Frontal cortex (tissue), 4 donors: ENCODE data around the gene MGAT4C. TPM values are rescaled to one million over a fixed set of nuclear protein-coding genes. Genes with fewer than 3 reads are reported as not detected.
A peak's percentile ranks its signal among the peaks of the same experiment; 100 is the strongest.

Experiments
- DNase-seq, 2 donors: peaks; one replicate each; pipeline ENCODE4 v3.0.0; 2012; ENCODE audit warnings: low spot score in 2 of 2
- FAIRE-seq: peaks from 2 replicates; lab custom pipeline; 2012; peaks lifted over from hg19 to GRCh38; lab: Jason Lieb, UNC
- total RNA-seq: library from RNA; depleted of rRNA; stranded (reverse); fragments of >200 nt; gene quantifications from one replicate; pipeline ENCODE4 v1.2.3, GENCODE V29; 2014
- donor health status: control.
- donor health status: control.
- donor health status: control.

MGAT4C gene
- total RNA-seq, 1 donor from 2014 or later = 72.2 TPM

DNA sequence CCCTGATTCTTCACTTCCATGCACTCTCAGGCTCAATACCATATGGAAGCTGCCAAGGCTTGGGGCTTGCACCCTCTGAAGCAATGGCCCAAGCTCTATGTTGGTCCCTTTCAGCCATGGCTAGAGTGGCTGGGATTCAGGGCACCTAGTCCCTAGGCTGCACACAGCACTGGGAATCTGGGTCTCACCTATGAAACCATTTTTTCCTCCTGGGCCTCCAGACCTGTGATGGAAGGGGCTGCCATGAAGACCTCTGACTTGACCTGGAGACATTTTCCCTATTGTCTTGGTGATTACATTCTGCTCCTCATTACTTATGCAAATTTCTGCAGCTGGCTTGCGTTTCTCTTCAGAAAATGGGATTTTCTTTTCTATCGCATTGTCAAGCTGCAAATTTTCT, 258.1 kb downstream of the MGAT4C start:
- FAIRE-seq (no peak), DNase-seq (no peak)

DNA sequence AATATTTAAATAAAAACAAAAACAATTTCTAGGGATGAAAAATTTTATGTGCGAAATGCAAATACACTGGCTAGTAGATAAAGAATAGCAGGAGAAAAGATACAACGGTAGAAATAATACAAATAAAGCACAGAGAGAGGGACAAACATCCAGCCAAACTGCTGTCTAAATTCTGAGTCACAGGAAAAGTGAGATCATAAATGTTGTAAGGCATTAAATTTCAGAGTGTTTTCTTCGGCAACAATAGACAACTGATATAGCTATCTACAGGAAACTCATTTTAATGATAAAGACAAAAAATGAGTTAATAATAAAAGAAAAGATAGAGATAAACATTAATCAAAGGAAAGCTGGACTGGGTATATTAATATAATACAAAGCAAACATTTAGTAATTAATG, 259.9 kb downstream of the MGAT4C start:
- FAIRE-seq = no peak
- DNase-seq = no peak

DNA sequence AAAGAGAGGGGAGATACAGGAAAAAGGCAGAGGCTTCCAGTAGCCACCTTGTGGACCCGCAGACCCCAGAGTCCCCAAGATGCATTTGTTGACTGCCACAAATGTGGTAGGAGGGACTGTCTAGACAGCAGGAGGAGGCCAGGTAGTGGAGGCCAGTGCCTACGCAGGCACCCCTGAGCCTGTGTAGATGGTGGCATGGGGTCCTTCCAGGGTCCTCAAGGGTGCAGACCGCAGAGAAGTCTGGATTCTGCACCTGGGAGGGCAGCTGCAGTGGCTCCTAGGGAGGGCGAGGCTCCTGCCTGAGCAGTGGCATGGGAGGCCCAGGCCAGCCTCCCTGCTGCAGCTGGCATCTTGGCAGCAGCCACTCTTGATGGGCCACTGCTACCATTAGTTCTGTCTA, 262.4 kb downstream of the MGAT4C start:
- FAIRE-seq = no peak
- no peak for DNase-seq

DNA sequence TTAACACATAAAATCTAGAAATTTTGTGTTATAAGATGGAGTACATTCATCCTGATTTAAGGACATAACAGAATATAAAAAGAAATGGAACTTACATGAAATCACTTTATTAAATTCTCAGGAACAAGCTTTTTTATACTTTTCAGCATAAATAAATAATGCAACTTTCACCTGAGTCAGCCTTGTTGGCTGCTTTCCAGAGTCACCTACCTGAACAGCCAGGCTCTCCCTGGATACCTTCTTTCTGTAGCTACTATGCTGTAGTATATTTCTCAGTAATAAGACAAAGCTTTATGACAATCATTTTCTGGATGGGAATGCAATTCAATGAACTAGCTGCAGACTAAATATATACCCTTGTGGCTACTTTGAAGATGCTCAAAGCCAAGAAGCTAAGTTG, 270.2 kb downstream of the MGAT4C start:
- FAIRE-seq (no peak), DNase-seq (no peak)

DNA sequence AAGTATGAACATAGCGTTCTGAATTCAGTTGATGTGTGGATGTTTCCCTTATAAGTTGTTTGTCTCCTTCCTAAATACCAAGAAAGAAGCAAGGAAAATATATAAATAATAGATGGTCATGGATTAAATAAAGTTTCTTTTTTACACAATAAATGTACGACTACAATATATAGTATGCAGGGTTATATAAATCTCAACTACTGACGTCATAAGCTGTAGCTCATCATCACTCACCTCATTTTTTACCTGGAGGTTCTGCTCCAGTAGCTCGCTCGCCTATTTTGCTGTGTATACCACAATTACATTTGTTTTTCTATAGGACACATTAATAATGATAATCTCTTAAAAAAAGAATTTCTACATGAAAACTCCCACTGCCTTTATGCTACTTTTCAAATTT, 272.6 kb downstream of the MGAT4C start:
- DNase-seq (no peak), FAIRE-seq (no peak)

DNA sequence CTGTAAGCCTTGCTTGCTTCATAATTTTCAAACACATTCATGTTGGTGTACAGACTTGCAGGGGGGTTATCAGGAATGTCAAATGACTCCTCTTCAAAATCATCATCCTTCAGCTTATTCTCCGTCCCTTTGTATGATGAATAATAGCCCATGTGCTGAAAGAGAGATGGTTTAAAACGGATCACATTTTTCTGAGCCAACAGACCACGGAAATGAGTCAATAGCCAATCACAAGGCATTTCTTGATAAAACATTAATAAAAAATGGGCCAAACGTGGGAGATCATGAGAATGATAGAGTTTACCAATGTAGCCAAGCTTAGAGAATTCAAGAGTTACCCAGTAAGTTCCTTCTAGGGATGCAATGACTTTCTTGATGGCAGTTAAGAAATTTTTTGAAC, 276.6 kb downstream of the MGAT4C start:
- DNase-seq (no peak), FAIRE-seq (no peak)

DNA sequence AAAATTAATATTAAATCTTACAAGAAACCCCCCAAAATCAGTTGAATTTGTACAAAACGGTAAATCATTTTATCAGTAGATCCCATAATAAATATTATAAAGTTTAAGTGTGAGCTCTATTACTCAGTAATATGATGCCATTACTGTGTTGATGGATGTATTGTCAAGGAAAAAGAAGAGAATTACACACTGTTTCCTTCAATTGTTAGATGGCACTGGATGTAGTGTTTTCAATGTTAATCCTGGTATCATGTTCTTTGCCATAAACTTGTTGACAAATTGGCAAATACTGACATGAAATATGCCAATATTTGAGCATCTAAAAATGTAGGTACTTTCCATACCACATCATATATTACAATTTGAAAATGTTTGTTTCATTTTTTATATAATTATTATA, 280.5 kb downstream of the MGAT4C start:
- DNase-seq = no peak
- no peak for FAIRE-seq

DNA sequence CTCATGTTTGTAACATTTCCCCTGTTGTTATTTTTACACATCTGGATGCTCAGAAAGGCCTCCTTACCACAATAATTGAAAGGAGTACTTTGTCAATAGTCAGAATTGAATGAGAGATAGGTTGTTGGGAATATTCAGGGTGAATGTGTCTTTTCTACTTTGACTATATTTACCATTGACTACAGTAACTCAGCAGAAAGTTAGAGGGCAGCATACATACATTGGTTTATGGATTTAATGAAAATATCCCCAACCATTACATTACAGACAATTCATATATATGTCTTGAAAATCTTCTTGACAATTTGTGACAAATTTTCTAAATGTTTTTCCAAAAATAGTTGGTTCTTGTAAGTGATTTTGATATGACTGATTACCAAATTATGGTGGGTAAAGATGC, 284.4 kb downstream of the MGAT4C start:
- DNase-seq (no peak), FAIRE-seq (no peak)

DNA sequence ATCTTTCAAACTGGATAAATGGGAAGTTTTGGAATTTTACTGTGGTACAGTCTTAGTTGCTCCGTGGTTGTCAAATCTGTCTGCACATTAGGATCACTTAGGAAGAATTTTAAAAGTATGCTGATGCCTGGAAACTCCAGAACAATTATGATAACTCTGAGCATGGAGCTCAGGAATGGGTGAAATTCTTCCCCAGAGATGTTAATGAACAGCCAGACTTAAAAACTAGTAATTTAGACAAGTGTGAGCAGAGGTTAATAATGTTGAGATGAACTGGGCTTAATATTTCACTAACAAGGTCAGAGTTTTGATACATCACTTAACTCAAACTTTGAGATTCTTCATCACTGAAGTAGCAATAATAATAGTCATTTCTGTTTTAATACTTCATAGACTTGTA, 287.6 kb downstream of the MGAT4C start:
- DNase-seq = no peak
- FAIRE-seq = no peak

DNA sequence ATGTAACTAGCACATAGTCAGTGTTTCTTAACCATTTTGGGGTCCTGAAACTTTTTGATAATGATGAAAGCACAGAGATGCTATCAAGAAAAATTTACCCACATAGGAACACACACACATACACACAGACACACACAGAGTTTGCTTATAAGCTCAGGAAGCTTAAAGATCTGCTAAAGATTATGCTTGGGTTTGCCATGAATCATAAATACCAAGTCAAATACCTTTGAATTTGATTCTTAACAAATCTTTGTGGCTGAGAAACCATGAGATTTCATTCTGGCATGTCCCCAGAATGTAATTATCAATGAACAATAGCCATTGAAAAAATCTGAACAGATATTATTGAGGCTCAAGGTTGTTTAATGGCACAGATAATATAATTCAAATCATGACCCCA, 292.9 kb downstream of the MGAT4C start:
- DNase-seq (no peak), FAIRE-seq (no peak)

DNA sequence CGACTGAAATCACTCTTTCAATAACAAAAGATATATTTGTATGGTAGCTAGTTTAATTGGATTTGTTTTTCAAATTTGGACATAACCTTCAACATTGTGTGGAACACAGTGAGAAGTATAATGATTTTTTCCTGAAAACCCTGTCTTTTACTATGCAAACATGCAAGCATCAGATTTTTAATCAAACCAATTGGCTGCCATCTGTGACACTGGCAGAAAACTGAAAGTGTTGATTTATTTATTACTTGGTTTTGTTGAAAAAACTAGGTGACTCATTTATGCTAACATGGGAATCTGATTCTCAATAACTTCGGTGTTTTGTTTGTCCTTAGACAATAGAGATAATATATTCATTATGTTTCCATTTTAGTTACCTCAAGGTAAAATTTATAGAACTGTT, 300.1 kb downstream of the MGAT4C start:
- DNase-seq = no peak
- no peak for FAIRE-seq

DNA sequence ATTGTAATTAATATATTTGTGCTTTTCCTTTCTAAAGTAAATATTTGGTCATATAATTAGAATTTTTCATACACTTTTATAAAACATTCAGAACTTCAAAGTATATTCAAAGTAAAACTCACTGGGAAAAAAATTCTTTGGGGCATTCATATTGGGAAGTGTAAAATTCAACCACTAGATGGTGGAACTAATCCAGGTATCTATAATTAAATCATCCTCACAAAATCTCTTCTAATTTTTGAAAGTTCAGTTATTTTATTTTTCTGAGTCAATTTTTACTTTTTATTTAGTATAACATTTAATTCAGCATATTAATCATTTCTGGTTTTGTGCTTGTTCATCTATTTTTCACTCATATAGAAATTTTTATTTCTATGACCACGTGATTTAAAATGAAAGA, 301.1 kb downstream of the MGAT4C start:
- DNase-seq = peak in 1 of 2 donors; percentile 3
- FAIRE-seq = peak; percentile 70

DNA sequence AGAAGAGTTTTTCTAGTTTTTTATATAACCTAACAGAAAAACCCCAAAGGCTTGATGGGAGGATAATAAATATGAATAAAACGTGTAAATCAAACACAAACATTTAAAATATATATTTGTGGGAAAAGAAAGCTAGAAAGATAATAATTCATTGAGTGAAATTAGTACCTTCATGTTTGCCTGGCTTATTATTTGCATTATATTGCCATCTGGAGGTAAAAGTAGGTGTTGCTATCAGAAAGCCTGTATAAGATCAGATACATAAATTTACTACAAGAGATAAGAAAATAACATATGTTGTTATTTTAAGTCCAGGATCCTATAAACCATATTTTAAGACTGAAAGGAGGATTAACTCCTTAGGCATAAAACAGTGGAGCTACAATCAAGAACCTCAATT, 304.4 kb downstream of the MGAT4C start:
- DNase-seq (no peak), FAIRE-seq (no peak)

DNA sequence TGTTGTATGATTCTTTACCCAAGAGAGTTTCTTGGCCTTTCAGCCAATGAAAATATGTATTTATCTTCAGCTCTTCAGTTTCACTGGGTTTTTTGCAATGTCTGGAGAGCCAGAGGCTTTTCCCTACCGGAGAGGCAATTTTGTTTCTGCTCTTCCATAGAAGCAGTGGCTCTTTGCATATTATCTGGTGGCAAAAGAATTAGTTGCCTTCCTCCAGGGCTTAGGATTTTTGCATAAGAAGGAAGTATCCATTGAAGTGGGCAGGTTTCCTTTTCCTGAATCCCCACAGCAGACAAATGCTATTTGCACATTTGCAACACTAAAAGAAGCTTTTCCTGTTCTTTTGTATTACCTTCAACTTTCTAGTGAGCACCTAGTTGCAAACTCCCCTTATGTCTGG, 306.9 kb downstream of the MGAT4C start:
- DNase-seq (no peak), FAIRE-seq (no peak)

DNA sequence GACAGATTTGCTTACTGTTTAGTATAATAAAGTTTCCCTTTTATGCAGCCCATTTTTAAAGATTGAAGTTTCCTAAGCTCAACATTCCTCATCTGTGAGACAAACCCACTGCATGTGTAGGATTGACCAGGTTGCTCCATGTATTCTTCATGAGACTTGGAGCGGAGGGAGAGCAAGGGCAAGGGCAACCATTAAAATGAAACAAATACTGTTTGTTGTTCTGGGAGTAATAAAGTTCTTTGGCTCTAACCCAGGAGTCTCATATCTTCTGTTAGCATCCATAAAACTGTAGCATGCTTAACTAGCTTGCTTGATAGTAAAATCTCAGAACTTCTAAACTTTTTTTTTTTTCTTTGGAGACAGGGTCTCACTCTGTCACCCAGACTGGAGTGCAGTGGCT, 307.9 kb downstream of the MGAT4C start:
- FAIRE-seq (no peak), DNase-seq (no peak)

DNA sequence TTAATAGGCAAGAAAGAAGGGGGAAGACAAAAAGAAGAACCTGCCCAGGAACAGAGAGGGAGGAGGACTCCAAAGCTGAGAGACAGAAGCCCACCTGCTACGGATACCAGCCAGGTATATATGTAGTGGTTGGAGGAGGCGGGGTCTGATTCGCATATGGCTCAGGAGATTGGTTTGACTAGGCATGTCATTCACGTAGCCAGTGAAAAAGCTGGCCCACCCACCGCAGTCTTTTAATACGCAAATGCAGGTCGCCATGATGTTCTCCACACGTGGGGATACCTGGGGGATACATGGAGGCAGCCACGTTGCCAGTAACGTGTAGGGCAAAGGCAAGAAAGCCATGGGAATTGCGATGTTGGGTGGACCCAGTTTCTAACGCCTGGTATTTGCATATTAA, 308.9 kb downstream of the MGAT4C start:
- DNase-seq (no peak), FAIRE-seq (no peak)

DNA sequence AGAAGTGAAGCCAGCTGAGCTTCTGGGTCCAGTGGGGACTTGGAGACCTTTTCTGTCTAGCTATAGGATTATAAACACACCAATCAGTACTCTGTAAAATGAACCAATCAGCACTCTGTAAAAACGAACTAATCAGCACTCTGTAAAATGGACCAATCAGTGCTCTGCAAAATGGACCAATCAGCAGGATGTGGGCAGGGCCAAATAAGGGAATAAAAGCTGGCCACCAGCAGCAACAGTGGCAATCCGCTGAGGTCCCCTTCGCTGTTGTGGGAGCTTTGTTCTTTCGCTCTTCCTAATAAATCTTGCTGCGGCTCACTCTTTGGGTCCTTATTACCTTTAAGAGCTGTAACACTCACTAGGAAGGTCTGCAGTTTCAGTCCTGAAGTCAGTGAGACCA, 309.8 kb downstream of the MGAT4C start:
- DNase-seq (no peak), FAIRE-seq (no peak)

DNA sequence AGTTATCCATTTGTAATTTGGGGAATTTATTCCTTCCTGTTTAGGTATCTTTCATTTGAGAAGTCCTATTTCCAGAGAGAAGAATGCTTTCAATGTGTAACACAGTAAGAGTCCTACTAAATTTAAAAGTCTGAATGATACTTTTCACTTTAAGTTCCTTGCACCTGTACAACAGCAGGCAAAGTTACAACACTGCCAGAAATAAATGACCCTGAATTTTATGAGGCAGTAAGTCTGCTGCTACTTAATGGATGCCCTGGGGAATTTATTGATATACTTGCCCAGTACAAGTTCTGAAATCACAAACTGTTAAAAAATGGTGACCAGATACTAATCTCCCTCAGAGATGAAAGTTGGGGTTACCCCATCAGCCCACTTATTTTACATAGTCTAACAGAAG, 329.0 kb downstream of the MGAT4C start:
- FAIRE-seq (no peak), DNase-seq (no peak)

DNA sequence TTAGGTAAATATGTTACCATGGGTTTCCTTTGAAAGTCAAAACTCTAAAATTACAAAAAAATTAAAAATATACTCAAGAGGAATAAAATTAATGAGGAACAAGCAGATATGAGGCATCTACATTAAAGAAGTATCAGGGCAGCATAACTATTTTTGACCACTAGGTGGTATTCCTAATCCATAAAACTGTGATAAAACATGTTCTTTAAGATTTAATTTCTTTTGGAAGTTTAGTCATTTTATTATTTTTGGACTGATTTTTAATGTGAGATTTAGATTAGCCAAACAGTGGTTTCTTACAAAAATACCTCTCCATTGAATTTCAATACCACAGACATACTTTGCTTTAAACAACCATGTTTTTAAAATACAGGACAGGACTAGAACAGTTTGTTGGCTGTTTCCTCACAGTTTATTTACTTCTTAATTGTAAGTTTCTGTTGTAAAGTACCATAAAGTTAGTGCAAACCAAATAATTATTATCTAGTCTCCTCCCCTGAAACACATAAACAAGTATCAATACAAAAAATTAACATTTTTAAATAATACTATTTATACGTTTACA, 332.3 kb downstream of the MGAT4C start:
- DNase-seq = no peak

DNA sequence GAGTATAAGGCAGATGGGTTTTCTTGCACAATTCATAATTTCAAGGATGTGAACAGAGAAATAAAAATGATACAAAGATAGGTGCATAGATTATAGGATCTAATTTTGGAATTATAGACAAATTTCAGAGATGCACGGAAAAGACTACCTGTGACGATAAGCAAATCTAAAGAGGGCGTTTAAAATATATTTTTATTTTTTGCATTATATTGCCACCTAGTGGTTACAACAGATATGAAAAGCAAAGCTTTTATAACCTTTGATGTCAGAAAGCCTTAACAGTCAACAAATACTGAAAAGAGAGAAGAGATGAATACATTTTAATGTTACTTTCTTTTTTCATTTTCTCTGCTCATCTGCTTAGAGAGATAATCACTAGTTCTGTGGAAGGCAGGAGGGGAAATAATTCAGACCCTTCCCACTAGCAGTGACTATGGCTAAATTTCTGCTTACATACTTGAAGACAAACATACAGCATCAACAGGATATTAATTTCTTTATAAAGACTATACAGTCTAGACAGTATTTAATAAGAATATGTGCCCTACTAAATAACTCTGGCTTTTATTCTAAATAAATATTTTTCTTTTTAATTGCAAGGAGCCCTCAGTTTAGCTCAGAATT, 335.8 kb downstream of the MGAT4C start:
- FAIRE-seq (peak; percentile 75), DNase-seq (peak in 1 of 2 donors; percentile 7)

More for the DNA sequence above, 332.3 kb downstream of the MGAT4C start:
- peak; percentile 79 for FAIRE-seq
